Measurements from ENCODE around the gene CHSY1.

The CHSY1 gene

DNA sequence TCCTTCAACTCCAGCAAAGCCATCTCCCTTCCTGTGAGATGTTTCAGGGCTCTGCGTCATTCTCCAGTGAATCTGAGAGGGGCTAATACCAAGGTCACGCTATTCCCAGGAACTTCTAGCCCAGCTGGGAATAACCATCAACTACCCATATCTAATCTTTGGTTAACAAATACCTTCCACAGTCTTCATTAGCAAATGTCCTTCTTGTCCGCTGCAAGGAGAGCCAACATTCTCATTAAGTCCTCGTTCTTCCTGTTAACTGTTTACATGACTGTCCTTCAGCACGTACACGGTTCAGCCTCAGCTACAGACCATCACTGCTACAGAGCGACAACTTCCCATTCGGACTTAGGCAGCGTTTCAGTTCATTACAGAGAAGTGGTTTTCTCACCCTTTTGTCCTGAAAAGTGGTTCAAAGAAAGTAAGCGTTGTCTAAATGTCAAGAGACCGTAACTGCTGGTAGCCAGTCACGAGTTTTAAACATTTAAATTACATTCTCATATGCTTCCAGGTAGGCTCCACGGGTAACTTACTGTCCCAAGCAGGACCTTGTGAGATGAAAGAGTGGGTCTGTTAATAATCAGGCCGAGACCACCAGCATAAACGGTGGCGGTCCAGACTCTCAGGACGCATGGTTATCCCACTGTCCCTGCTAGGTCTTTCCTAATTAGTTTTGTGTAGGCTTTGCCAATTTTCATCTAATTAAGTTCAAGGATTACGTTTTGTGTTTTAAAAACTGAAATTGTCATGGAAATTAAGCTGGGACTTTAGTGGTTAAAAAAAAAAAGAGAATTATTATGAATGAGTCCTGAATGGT lies 63.8 kb downstream of the CHSY1 start:
- peak; percentile 88 for DNase-seq (ENCODE audit: low read depth)

GRCh38 chr15:101185770-101186169 lies 66.1 kb downstream of the CHSY1 start:
- DNase-seq (ENCODE audit: low read depth): no peak

DNA sequence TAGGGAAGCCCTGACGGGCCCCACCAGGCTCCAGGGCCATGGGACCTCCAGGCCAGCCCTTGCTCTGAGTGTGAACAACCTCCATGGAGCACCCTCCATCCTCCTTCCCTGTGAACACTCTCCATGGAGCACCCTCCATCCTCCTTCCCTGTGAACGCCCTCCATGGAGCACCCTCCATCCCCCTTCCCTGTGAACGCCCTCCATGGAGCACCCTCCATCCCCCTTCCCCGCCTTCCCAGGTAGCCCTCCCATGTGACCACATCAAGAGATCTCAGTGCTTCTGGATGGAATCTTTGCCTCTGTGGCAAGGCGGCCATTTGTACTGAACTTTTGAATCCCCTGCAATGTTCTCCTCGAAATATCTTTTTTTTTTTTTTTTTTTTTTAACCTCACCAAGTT lies 66.5 kb downstream of the CHSY1 start:
- DNase-seq (ENCODE audit: low read depth): no peak

DNA sequence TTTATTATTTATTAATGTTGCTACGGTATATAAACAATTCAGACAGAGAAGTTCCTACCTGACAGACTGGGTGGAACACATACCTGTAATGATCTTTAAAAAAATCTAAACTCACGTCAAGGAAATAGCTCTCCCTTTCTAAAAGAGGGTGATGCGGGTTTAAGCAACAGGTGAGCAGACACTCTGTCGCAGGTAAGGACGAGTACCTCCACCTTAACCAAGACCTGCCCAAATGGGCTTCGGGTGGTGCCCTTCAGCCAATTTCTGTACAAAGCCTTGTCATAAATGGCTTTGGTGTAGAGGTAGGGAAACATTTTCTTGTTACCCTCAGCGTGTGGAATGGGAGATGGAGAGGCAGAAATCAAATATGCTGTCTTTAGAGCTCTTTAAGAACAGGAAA lies 67.0 kb downstream of the CHSY1 start:
- DNase-seq (ENCODE audit: low read depth): no peak

- no peak for DNase-seq (ENCODE audit: low read depth)
Measured at GRCh38 chr15:101183931-101184305, 67.9 kb downstream of the CHSY1 start.

GRCh38 chr15:101183226-101183930 lies 68.5 kb downstream of the CHSY1 start:
- no peak for DNase-seq (ENCODE audit: low read depth)

DNA sequence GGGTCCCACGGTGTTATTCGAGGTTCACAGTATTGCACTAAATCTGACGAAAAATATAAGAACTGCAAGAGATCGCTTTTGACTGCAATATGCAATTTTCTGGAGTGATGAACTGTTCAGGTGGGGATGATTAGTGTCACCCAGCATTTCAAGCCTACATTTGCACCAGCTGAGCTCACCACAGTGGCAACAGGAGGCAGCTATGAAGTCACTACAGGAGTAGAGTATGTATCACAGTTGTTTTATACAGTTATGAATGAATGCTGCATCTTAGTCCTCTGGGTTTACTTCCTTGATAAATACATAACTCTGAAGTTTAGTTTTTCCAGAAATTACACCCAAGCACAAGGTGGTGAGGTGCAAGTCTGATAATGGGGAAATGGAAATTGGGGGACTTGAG lies 69.6 kb downstream of the CHSY1 start:
- DNase-seq (ENCODE audit: low read depth): no peak

GRCh38 chr15:101181349-101181748 lies 70.5 kb downstream of the CHSY1 start:
- no peak for DNase-seq (ENCODE audit: low read depth)

DNA sequence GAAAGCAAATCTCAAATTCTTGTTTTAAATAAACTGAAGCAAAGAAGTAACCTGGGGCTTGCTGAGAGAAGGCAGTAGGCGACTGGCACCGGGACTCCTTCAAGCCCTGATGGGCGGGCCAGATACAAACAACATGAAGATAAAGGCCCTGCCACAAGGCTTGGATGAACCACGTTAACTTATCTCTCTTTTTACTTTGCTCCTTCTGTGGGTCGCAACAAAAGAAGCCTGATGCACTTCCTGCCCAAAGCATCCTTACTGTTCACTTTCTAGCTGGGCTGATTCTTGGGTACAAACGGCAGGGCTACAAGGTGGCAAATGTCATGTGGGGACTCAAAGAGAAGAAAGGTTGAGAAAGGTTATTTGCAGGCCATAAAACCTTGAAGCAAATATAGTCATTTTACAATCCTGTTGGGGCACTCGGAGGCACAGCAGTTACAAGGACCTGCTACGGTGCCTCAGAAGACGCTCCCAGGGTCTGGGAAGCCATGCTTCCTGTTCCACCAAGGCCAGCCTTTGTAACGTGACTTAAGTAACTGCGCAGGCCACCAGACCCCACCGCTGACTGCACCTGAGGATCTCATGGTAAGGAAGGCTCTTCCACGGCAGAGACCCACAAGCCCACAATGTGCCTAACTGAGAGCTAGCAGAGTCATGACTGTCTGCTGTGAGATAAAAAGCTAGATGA lies 71.1 kb downstream of the CHSY1 start:
- DNase-seq (ENCODE audit: low read depth): no peak

DNA sequence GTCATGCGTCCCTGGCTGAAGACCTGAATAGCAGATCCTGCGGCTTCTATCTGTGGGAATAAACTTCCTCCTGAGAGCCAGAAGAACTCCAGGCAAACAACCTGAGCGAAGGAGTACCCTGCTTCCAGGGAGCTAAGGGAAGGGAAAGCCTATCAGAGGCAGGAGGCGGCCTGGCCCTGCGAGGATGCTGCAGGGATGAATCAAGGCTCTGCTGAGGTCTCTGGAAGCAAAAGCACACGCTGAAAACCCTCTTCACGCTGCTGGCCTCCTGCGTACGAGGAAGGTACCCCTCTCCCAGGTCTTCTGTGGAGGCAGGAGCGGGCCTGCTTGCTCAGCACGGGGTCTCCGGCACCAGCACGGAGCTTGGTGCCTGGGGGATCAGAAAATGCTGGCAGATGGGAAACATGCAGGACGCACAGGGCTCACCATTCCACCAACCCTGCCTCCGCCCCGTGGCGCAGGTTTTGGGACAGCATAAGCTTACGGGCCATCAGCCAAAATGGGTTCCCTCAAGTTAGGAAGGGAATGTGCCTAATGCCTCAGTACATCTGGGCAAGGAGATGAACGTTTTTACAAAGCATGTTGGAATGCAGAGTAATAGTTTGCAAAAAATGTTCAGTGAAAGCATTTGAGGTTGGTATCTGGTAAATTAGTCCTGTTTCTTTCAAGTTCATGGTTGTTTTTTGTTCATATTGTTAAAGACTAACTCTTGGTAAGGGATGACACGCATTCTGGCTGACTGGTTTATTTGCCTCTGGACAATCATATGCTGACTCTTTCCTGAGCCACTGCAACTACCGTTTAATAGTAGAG lies 72.3 kb downstream of the CHSY1 start:
- DNase-seq (ENCODE audit: low read depth): peak; percentile 69

DNA sequence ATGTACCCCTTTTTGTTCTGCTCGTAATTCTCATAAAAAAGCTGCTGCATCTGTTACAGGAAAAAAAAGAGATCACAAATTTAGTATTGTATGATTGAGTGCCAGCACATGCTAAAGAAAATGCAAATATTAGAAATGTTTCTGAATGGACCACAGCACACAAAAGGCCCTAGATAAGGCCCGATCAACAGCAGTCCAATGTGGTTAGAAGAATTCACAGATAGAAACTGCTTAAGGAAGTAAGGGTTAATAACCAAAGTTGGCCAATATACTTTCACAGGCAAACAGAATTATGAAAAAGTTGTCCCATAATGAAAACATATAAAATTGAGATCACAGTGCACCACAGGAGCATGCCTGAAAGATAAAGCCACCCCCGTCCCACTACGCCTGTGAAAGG lies 72.9 kb downstream of the CHSY1 start:
- DNase-seq (ENCODE audit: low read depth): no peak

DNA sequence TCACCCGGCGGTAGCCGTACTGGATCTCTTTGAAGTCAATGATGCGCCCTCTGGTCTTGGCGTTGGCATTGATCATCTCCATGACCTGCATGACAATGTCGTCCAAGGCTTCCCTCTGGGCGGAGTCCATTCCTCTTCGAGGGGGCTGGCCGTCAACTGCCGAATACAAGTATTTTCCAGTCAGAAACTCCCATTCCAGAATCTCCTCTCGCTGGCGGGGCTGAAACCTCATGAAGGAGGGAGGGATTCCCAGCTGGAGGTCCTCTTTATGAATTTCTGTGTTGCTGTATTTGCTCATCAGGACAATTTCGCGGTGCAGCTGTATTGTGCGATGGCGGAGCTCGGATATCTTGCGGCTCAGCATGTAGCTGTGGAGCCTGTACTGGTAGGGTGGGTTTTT lies 73.4 kb downstream of the CHSY1 start:
- DNase-seq (ENCODE audit: low read depth): no peak

GRCh38 chr15:101177866-101178265 lies 74.0 kb downstream of the CHSY1 start:
- no peak for DNase-seq (ENCODE audit: low read depth)

- no peak for DNase-seq (ENCODE audit: low read depth)
Measured at GRCh38 chr15:101176625-101177024, 75.2 kb downstream of the CHSY1 start.

DNA sequence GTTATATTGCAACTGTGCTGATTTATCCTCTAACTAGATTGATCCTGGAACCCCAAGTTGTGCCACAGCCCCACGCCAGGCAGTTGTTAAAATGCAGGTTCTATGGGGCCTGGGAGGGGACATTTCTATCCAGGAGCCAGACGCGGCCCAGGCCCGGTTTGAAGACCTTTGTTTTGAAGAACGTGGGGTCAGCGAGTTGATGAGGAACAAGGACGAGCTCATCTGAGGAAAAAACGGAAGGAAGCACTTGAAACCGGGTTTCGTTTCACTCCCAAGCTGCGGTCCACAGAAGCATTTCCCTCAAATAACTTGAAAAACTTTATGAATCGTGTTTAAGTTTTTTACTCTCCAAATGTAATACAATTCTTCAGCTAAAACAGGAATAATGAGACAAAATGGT lies 76.4 kb downstream of the CHSY1 start:
- DNase-seq (ENCODE audit: low read depth): no peak

DNA sequence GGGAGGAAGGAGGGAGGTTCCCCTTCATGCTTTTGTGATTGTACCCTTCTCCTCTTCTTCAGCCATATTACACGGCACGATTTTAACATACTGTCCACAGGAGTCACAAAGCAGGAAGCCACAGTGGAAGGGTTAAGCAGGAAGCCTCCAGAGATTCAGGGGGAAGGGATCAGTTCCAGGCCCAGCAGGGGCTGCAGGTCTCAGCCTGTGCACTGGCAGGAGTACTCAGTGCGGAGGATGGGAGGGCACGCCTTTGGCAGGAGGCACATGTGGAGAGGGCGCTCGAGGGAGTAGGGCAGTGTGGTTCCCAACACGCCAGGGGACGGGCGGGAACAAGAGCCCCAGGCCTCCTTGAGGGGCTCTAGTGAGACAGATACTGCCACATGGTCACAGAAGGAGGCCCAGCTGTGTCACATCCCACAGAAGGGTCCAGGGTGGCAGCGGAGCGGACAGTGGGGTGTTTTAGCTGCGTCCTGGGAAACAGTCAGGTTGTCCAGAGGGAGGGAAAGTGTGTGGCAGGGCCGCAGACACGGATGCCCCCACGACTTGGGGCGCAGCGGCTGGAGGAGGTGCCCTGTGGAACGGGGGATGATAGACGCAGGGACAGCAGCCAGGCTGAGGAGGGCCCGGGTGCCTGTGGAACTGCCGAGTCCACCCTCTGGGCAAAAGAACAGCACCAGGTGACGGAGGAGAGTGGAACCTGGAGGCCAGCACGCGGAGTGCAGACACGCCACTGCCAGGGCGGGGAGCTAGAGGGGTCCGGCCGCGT lies 77.5 kb downstream of the CHSY1 start:
- no peak for DNase-seq (ENCODE audit: low read depth)

DNA sequence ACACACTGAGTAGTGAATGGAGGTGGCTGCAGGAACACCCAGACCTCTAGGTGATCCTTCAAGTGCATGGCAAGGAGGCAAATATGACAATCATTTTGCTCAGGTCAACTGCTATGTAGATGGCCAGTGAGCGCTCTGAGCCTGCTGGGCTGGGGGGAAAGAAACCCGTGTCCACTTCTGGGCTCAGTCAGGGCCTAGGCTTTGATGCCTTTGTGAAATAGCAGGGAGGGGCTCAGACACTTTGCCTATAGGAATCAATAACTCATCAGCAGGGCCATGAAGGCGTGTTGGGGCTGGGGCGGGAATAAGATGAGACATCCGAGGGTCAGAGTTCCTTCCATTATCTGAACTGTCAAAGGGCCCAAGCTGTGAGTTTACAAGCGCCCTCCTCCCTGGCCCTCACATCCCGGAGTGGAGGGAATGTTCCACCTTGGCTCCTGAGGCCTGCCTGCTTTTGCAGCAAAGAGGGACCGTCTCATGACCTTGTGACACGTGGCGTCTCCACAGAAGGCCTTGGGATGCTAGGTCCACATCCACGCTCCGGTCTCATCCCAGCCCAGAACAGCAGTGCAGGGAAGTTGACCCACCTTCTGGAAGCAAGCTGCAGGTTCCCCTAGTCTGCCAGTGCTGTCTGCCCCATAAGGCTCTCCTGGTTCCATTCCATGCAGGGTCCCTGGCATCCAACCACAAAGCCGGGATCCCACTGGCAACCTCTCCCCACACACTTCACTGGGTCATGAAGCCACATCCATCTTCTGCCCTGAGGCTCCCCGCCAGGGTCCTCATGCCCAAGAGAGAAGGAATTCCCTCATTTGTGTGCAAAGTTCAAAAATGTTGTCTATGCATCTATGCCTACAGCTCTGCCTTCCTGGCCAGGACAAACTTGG lies 78.4 kb downstream of the CHSY1 start:
- no peak for DNase-seq (ENCODE audit: low read depth)

GRCh38 chr15:101172501-101173071 lies 79.3 kb downstream of the CHSY1 start:
- no peak for DNase-seq (ENCODE audit: low read depth)

DNA sequence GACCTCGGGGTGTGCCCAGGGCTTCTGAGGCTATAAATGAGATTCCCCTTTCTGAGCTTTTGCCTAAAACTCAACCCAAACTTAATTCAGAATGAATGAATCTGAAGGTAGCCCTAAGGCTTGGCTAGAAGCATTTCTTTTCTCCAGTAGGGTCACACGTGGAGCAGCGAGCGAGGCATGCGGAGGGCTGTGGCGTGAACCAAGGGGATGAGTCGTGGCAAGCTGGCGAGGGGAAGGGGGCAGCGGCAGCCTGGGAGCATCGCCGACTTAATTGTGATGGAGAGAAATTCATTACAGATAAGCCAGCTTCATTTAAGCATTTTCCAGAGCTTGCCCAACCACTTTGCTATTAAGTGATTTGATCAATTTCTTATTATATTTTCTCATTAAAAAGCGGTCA lies 79.9 kb downstream of the CHSY1 start:
- no peak for DNase-seq (ENCODE audit: low read depth)

Data from GM04504 (cell line).